K562 (cell line): ENCODE data around the gene ANAPC10. TPM values are rescaled to one million over a fixed set of nuclear protein-coding genes. Genes with fewer than 3 reads are reported as not detected.

Source experiments
- ATAC-seq: fragments of 200-7000 bp; cut with Tn5 transposase; 3 replicates; pipeline ENCODE4 v1.9.1; 2020; ENCODE audit warnings: moderate library complexity
- BruUV-seq: library from RNA; stranded (reverse); fragments of 400-500 nt; replicated peaks from 2 replicates; lab custom pipeline; 2021; lab: Mats Ljungman, UMichigan
- CTCF ChIA-PET: fragments of 300-600 bp; formaldehyde crosslinking; extraction: SDS; loops from one replicate; lab custom pipeline; 2021; ENCODE audit warnings: low intra/inter-chr PET ratio; lab: Yijun Ruan, JAX
- POLR2A ChIA-PET: fragments of 300-600, 350-650 bp; sonication (Branson Sonifier 250); formaldehyde crosslinking; extraction: SDS; loops from one replicate; lab custom pipeline; 2021; ENCODE audit warnings: antibody characterized with exemption, inconsistent platforms; lab: Yijun Ruan, JAX
- DNase-seq, 4 experiments: peaks; one replicate each; pipeline versions ENCODE4 v3.0.0 to v3.0.0-alpha.2; 2011 to 2018; ENCODE audit warnings: low spot score in 3 of 4, mixed read lengths in 3 of 4; ENCODE audit errors: extremely low read depth in 1 of 4
- FAIRE-seq: peaks from 2 replicates; lab custom pipeline; 2011; peaks lifted over from hg19 to GRCh38; lab: Jason Lieb, UNC
- H2AFZ ChIP-seq: 2 replicates; pipeline ENCODE4 v1.6.0; 2011; ENCODE audit warnings: low read depth, low read length, control low read depth, inconsistent platforms
- H3K27ac ChIP-seq: fragments of 200-600 bp; 3 replicates; pipeline ENCODE4 v1.8.0; 2011; ENCODE audit warnings: low read depth, mild to moderate bottlenecking, control low read depth, inconsistent platforms, low read length, moderate library complexity, mixed read lengths; ENCODE audit errors: extremely low read depth
- H3K27me3 ChIP-seq, 2 experiments: fragments of 300-600 bp in 1 of 2; 2 replicates in 1 of 2; 3 replicates in 1 of 2; pipeline versions ENCODE4 v1.6.0 to v1.8.0; 2011; ENCODE audit warnings: inconsistent platforms in 2 of 2, low read length in 2 of 2, mild to moderate bottlenecking in 1 of 2, mixed read lengths in 1 of 2, moderate library complexity in 1 of 2; ENCODE audit not compliant: control insufficient read depth in 2 of 2, insufficient read depth in 2 of 2
- H3K36me3 ChIP-seq: fragments of 300-600 bp; 3 replicates; pipeline ENCODE4 v1.8.0; 2011; ENCODE audit warnings: mild to moderate bottlenecking, low read length, inconsistent platforms; ENCODE audit not compliant: control insufficient read depth, insufficient read depth
- H3K4me1 ChIP-seq, 2 experiments: fragments of 200-600 bp in 1 of 2; replicated peaks in 1 of 2; 2 replicates in 1 of 2; 3 replicates in 1 of 2; pipeline versions ENCODE4 v1.5.1 to v1.8.0; 2011; ENCODE audit warnings: inconsistent platforms in 2 of 2, low read length in 2 of 2, mild to moderate bottlenecking in 1 of 2, mixed read lengths in 1 of 2, moderate library complexity in 1 of 2; ENCODE audit not compliant: control insufficient read depth in 2 of 2, insufficient read depth in 2 of 2
- H3K4me2 ChIP-seq: 2 replicates; pipeline ENCODE4 v1.6.1; 2011; ENCODE audit warnings: low read length, control low read depth, inconsistent platforms, mixed read lengths; ENCODE audit not compliant: insufficient read depth
- H3K4me3 ChIP-seq: fragments of 200-600 bp; sonication (generic), shearing (Covaris generic); 2 replicates; pipeline ENCODE4 v1.5.1; 2016; ENCODE audit warnings: control low read depth, inconsistent platforms
- H3K79me2 ChIP-seq: fragments of 200-600 bp; 3 replicates; pipeline ENCODE4 v1.8.0; 2011; ENCODE audit warnings: low read length, inconsistent platforms; ENCODE audit not compliant: control insufficient read depth, insufficient read depth
- H3K9ac ChIP-seq, 2 experiments: 2 replicates each; pipeline versions ENCODE4 v1.6.0 to v1.6.1; 2011; ENCODE audit warnings: low read depth in 2 of 2, low read length in 2 of 2, control low read depth in 1 of 2, inconsistent platforms in 1 of 2, mild to moderate bottlenecking in 1 of 2, mixed read lengths in 1 of 2; ENCODE audit not compliant: insufficient read depth in 1 of 2
- H3K9me1 ChIP-seq: one replicate; pipeline ENCODE4 v1.6.0; 2011; ENCODE audit warnings: inconsistent platforms, mild to moderate bottlenecking, low read length, moderate library complexity; ENCODE audit not compliant: control insufficient read depth, insufficient read depth
- H3K9me3 ChIP-seq: replicated peaks from 2 replicates; pipeline ENCODE4 v1.5.1; 2011; ENCODE audit warnings: low read depth, low read length, inconsistent platforms; ENCODE audit not compliant: control insufficient read depth, insufficient read depth
- H4K20me1 ChIP-seq: replicated peaks from 2 replicates; pipeline ENCODE4 v1.6.1; 2011; ENCODE audit warnings: low read length, inconsistent platforms, mixed read lengths; ENCODE audit not compliant: control insufficient read depth, insufficient read depth
- BMI1 ChIP-seq: fragments of 150-350 bp; IDR thresholded peaks from 2 replicates; pipeline ENCODE4 v1.6.1; 2014; ENCODE audit warnings: low read length
- CTBP1 ChIP-seq: fragments of 450-650 bp; IDR thresholded peaks from 2 replicates; pipeline ENCODE4 v1.6.1; 2016; ENCODE audit warnings: borderline replicate concordance
- FOXM1 ChIP-seq, 2 experiments: fragments of 450-650 bp in 1 of 2; sonication (generic) in 1 of 2; formaldehyde crosslinking in 1 of 2; IDR thresholded peaks; 2 replicates each; pipeline versions ENCODE4 v1.6.1 to v1.9.0; 2017 to 2022; ENCODE audit warnings: low read depth in 2 of 2, mild to moderate bottlenecking in 2 of 2, missing genetic modification reagents in 1 of 2, moderate library complexity in 1 of 2
- GMEB1 ChIP-seq: fragments of 250-450 bp; sonication (Bioruptor Pico); IDR thresholded peaks from 2 replicates; pipeline ENCODE4 v1.4.0; 2020; ENCODE audit warnings: mild to moderate bottlenecking
- HMG20A ChIP-seq: fragments of 450-650 bp; formaldehyde crosslinking; conservative IDR thresholded peaks from 2 replicates; pipeline ENCODE4 v1.4.0; 2020; ENCODE audit warnings: mild to moderate bottlenecking, mixed read lengths
- IRF1 ChIP-seq: sonication (generic); formaldehyde crosslinking; IDR thresholded peaks from 2 replicates; pipeline ENCODE4 v1.8.0; 2022; ENCODE audit warnings: missing genetic modification reagents, mild to moderate bottlenecking, borderline replicate concordance
- L3MBTL2 ChIP-seq: fragments of 450-650 bp; IDR thresholded peaks from 2 replicates; pipeline ENCODE4 v1.6.1; 2016; ENCODE audit warnings: mild to moderate bottlenecking, moderate library complexity
- MAX ChIP-seq: sonication (generic); formaldehyde crosslinking; IDR thresholded peaks from 2 replicates; pipeline ENCODE4 v1.9.0; 2022; ENCODE audit warnings: mild to moderate bottlenecking, missing genetic modification reagents
- NCOA2 ChIP-seq, 2 experiments: fragments of 450-650 bp; IDR thresholded peaks; 2 replicates each; pipeline ENCODE4 v1.6.1; 2018; ENCODE audit warnings: mild to moderate bottlenecking in 2 of 2, moderate library complexity in 1 of 2; ENCODE audit not compliant: partially characterized antibody in 2 of 2
- NFE2 ChIP-seq: IDR thresholded peaks from 2 replicates; pipeline ENCODE4 v1.6.1; 2014; ENCODE audit warnings: antibody characterized with exemption, low read depth
- POLR2A ChIP-seq: fragments of 450-650 bp; conservative IDR thresholded peaks from 2 replicates; pipeline ENCODE4 v1.6.1; 2016
- POLR2B ChIP-seq: fragments of 450-650 bp; IDR thresholded peaks from 2 replicates; pipeline ENCODE4 v1.6.1; 2018; ENCODE audit warnings: low read depth; ENCODE audit not compliant: partially characterized antibody
- POLR2G ChIP-seq: fragments of 200-400 bp; formaldehyde crosslinking; IDR thresholded peaks from 2 replicates; pipeline ENCODE4 v1.6.1; 2017; ENCODE audit warnings: low read depth, mild to moderate bottlenecking, antibody characterized with exemption, low read length, moderate library complexity
- PYGO2 ChIP-seq: fragments of 450-650 bp; IDR thresholded peaks from 2 replicates; pipeline ENCODE4 v1.6.1; 2016; ENCODE audit warnings: mild to moderate bottlenecking, missing genetic modification characterization, moderate library complexity, missing compliant biosample characterization
- SETDB1 ChIP-seq: IDR thresholded peaks from one replicate; pipeline ENCODE4 v1.6.1; 2012; ENCODE audit warnings: low read length, control low read depth, inconsistent platforms
- SUPT5H ChIP-seq: fragments of 450-650 bp; IDR thresholded peaks from 2 replicates; pipeline ENCODE4 v1.6.1; 2016
- ZNF217 ChIP-seq: sonication (generic); formaldehyde crosslinking; IDR thresholded peaks from 2 replicates; pipeline ENCODE4 v1.8.0; 2022; ENCODE audit warnings: mild to moderate bottlenecking, missing genetic modification reagents
- ZNF696 ChIP-seq: fragments of 250-450 bp; sonication (Bioruptor Pico); conservative IDR thresholded peaks from 2 replicates; pipeline ENCODE4 v1.4.0; 2020; ENCODE audit warnings: mild to moderate bottlenecking, moderate library complexity
- ZNF717 ChIP-seq: fragments of 250-450 bp; sonication (Bioruptor Pico); IDR thresholded peaks from 2 replicates; pipeline ENCODE4 v1.5.0; 2021
- WGBS: fragments of 100-300 bp; shearing (Covaris generic); methylation state at CpG from one replicate; pipeline ENCODE4 v1.1.6; 2016; ENCODE audit warnings: low coverage, mixed read lengths; ENCODE audit not compliant: insufficient coverage; ENCODE audit errors: missing lambda C conversion rate; 5-methylcytosine and 5-hydroxymethylcytosine counted together
- in situ Hi-C: fragments of 300-500 bp; cut with MboI; formaldehyde crosslinking; loops from 4 replicates; pipeline ENCODE4 v1.15.0; 2018; ENCODE audit warnings: inconsistent platforms, mixed read lengths
- intact Hi-C: fragments of 100-400 bp; cut with micrococcal nuclease; formaldehyde crosslinking; loops from 2 replicates; pipeline ENCODE4 v1.14.2; 2022
- polyA plus RNA-seq, 8 experiments: library from polyadenylated mRNA; depleted of rRNA in 4 of 8; stranded (reverse) in 5 of 8; unstranded in 3 of 8; fragments of >200 nt; fragmentation: Nextera tagmentation in 2 of 8; fragmentation: Illumina TruSeq in 1 of 8; extraction: Ambion mirVana in 2 of 8; extraction: Trizol in 1 of 8; gene quantifications; 2 replicates each; pipeline versions ENCODE4 v1.2.1 to v1.2.3, GENCODE V29; 2011 to 2014; ENCODE audit warnings: inconsistent platforms in 1 of 8, missing spikeins in 1 of 8
- total RNA-seq, 7 experiments: library from RNA; depleted of rRNA in 6 of 7; stranded (reverse); fragments of >200 nt in 6 of 7; fragmentation: Illumina TruSeq in 2 of 7; extraction: Trizol in 2 of 7; gene quantifications; 2 replicates each; pipeline versions ENCODE4 v1.2.1 to v1.2.3, GENCODE V29; 2011 to 2021; ENCODE audit warnings: low replicate concordance in 1 of 7
- TF ChIP-seq, protein P1 (sequence below), 2 experiments: IDR thresholded peaks; 2 replicates each; pipeline ENCODE4 v1.6.1; 2012; ENCODE audit warnings: improper control_type of control experiment in 2 of 2, low read depth in 2 of 2, low read length in 2 of 2, borderline replicate concordance in 1 of 2

Gene ANAPC10
- total and polyA plus RNA-seq, 9 of the 15 experiments (the other 6 are each of a cell fraction or from before 2014, with no cell fraction given) = 31.0 to 96.2 (median 60.3) TPM

DNA sequence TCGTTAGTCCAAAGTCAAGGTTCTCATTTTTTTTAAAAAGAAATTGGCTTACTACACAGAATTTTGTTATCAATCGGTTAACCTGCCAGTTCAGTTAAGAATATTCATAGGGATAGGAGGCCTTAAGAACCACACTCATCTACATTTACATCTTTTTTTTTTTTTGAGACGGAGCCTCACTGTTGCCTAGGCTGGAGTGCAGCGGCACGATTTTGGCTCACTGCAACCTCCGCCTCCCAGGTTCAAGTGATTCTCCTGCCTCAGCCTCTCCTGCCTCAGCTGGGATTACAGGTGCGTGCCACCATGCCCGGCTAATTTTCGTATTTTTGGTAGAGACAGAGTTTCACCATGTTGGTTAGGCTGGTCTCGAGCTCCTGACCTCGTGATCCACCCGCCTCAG, 33.9 kb upstream of the ANAPC10 start:
- H3K27ac ChIP-seq = no peak overlapping the region; the same call in 2 of the 3 replicates
- CTCF ChIA-PET = no interaction called here
- no TSS peak for BruUV-seq
- TF ChIP-seq ZNF717 (CRISPR knock-in tag) (no peak), HMG20A (CRISPR knock-in tag) (no peak), IRF1 (CRISPR knock-in tag) (no peak), SETDB1 (no peak), FOXM1 (IDR thresholded peaks at IDR 0.05; ENCODE audit: low read depth) (no peak), FOXM1 (CRISPR knock-in tag; IDR thresholded peaks at IDR 0.05; ENCODE audit: low read depth) (no peak), NFE2 (no peak), POLR2G (peak; percentile 2; the same call in 1 of the 2 replicates), CTBP1 (no peak), NCOA2 (IDR thresholded peaks at IDR 0.05; ENCODE audit: partially characterized antibody in 2 of 2) (no peak), POLR2A (peak; percentile 59; the same call in 1 of the 2 replicates), POLR2B (peak; percentile 25), SUPT5H (peak; percentile 49), MAX (no peak), ZNF217 (CRISPR knock-in tag) (no peak), GMEB1 (CRISPR knock-in tag) (no peak), BMI1 (no peak), L3MBTL2 (no peak), ZNF696 (CRISPR knock-in tag) (no peak), PYGO2 (tag) (no peak)
- TF ChIP-seq, protein P1, sequence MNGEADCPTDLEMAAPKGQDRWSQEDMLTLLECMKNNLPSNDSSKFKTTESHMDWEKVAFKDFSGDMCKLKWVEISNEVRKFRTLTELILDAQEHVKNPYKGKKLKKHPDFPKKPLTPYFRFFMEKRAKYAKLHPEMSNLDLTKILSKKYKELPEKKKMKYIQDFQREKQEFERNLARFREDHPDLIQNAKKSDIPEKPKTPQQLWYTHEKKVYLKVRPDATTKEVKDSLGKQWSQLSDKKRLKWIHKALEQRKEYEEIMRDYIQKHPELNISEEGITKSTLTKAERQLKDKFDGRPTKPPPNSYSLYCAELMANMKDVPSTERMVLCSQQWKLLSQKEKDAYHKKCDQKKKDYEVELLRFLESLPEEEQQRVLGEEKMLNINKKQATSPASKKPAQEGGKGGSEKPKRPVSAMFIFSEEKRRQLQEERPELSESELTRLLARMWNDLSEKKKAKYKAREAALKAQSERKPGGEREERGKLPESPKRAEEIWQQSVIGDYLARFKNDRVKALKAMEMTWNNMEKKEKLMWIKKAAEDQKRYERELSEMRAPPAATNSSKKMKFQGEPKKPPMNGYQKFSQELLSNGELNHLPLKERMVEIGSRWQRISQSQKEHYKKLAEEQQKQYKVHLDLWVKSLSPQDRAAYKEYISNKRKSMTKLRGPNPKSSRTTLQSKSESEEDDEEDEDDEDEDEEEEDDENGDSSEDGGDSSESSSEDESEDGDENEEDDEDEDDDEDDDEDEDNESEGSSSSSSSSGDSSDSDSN (IDR thresholded peaks at IDR 0.05; ENCODE audit: borderline replicate concordance in 1 of 2, low read depth in 2 of 2, low read length in 2 of 2) = no peak

More for the DNA sequence above, 33.9 kb upstream of the ANAPC10 start:
- ATAC-seq (no peak), FAIRE-seq (no peak), DNase-seq (no peak)
- Histone ChIP-seq H3K9ac (no peak overlapping the region), H3K9me1 (no peaks in the 10 kb centered on the region), H3K4me1 (no peaks in the 10 kb centered on the region), H3K79me2 (no peaks in the 10 kb centered on the region), H4K20me1 (no peaks in the 10 kb centered on the region), H3K27me3 (no peaks in the 10 kb centered on the region), H3K36me3 (peaks cover 72% of the 10 kb centered on the region), H3K4me2 (no peak overlapping the region), H3K4me3 (no peak overlapping the region), H2AFZ (no peak overlapping the region), H3K9me3 (no peaks in the 10 kb centered on the region)
- intact Hi-C loops = no loop called here
- POLR2A ChIA-PET = interaction anchor here (0.8 kb wide), 1 partner anchor 10 kb away, joined by 3 read pairs; no protein-coding TSS in a partner anchor
- 90% methylated on average over 9 of the region's 12 CpGs for WGBS
- in situ Hi-C loops = no loop called here
